GM12865 (cell line): Measurements from ENCODE around the gene PARN.

Source experiments
- DNase-seq: peaks from one replicate; pipeline ENCODE4 v3.0.0; 2010; ENCODE audit warnings: low read depth
- H3K4me3 ChIP-seq: 2 replicates; pipeline ENCODE4 v1.5.1; 2011; ENCODE audit warnings: mild to moderate bottlenecking, low read depth, low read length, control low read depth
- CTCF ChIP-seq: IDR thresholded peaks from 2 replicates; pipeline ENCODE4 v1.5.1; 2011; ENCODE audit warnings: low read length, control low read depth, low read depth, inconsistent platforms; ENCODE audit not compliant: insufficient read depth; ENCODE audit errors: missing control alignments

PARN gene, protein sequence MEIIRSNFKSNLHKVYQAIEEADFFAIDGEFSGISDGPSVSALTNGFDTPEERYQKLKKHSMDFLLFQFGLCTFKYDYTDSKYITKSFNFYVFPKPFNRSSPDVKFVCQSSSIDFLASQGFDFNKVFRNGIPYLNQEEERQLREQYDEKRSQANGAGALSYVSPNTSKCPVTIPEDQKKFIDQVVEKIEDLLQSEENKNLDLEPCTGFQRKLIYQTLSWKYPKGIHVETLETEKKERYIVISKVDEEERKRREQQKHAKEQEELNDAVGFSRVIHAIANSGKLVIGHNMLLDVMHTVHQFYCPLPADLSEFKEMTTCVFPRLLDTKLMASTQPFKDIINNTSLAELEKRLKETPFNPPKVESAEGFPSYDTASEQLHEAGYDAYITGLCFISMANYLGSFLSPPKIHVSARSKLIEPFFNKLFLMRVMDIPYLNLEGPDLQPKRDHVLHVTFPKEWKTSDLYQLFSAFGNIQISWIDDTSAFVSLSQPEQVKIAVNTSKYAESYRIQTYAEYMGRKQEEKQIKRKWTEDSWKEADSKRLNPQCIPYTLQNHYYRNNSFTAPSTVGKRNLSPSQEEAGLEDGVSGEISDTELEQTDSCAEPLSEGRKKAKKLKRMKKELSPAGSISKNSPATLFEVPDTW

DNA sequence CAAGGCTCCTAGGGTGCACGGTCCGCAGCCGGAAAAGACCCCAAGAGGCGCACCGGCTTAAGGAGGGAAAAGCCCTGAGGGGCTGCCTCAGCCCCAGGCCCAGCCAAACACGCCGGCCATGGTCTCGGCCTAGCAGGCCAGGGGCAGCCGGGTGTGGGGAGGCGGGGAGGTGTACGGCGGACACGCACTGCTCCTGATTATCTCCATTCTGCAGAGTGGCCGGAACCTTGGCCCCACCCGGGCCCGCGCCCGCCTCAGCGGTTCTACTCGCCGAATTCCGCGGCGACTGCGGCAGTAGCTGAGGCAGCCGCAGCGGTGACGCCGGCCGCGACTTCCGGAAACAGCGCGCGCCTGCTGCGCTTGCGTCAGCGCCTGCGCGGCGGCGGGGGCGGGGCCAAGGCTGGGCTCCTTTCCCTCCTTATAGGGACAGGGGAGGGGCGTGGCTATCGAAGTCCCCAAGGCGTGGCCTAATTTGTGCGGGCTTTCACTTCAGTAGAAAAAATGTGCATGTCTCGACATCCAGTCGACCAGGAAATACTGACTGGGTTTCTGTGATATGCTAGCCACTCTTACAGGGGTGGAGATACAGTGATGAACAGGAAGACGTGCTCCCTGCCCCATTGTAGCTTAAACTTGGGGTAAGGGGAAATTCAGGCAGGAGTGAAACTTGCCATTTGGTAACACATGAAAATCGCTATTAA is at the start of gene PARN:
Gene PARN, minus strand, starts transcription at position 342 of the 701 bp plus-strand sequence. Its CDS starts 135 bp downstream, at position 207.
- no peak for TF ChIP-seq CTCF
- peak; percentile 99 for DNase-seq
- peak within 1 kb of the TSS; percentile 65 for H3K4me3 ChIP-seq

DNA sequence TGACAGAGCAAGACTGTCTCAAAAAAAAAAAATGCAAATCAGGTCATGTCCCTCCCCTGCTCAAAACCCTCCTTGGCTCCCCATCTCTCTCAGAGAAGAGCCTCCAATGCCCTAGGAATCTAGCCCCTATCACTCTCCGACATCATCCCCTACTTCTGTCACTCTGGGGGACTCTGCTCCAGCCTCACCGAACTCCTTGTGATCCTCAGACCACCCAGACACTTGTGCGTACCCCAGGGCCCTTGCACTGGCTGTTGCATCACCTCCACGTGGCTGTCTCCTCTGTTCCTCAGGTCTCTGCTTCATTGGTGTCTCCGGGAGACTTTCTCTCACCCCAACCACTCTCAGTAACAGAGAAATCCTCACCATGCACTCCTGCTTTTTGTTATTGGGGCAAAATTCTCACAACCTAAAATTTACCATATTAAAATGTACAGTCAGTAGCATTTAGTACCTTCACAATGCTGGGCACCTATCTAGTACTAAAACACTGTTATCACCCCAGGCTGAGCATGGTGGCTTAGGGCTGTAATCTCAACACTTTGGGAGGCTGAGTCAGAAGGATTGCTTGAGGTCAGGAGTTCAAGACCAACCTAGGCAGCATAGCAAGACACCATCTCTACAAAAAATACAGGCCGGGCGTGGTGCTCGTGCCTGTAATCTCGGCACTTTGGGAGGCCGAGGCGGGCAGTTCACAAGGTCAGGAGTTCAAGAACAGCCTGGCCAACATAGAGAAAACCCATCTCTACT is 48.9 kb upstream of the PARN start:
- H3K4me3 ChIP-seq, result no peak overlapping the region
- TF ChIP-seq CTCF, result no peak
- no peak for DNase-seq

- no peak for TF ChIP-seq CTCF
- DNase-seq, result no peak
Measured at GRCh38 chr16:14677627-14678026, 47.6 kb upstream of the PARN start.

GRCh38 chr16:14676633-14677032 is 46.6 kb upstream of the PARN start:
- no peak for TF ChIP-seq CTCF
- DNase-seq, result no peak
- no peak overlapping the region for H3K4me3 ChIP-seq

More at GRCh38 chr16:14677627-14678026, 47.6 kb upstream of the PARN start:
- H3K4me3 ChIP-seq, result no peak overlapping the region

- peak; percentile 81 for DNase-seq
- peak overlapping the region; percentile 1; the same call in 1 of the 2 replicates for H3K4me3 ChIP-seq
- TF ChIP-seq CTCF, result no peak
Measured at GRCh38 chr16:14672403-14672971, 42.4 kb upstream of the PARN start.

DNA sequence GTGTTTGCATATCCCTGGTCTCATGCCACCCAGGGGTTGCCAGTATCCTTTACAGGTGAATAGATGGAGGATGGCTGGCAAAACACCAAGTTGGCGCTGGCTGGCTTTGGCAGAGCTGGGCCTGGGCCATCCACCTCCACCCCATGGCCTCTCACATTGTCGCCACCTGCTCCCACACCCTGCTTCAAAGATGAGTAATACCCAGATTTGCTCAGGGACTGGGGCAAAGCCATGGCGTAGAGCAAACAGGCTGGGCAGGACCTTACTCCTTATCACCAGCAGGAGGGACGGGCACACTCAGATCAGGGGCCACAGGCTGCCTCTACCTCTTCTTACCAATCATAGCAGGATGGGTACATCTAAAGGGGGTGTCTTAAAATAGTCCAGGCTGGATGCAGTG is 39.7 kb upstream of the PARN start:
- peak; percentile 9 for DNase-seq
- TF ChIP-seq CTCF, result no peak

More for the DNA sequence above, 39.7 kb upstream of the PARN start:
- no peak overlapping the region for H3K4me3 ChIP-seq
